ENCODE data around the gene ASTN2. TPM values are rescaled to one million over a fixed set of nuclear protein-coding genes. Genes with fewer than 3 reads are reported as not detected.

The ASTN2 gene
- total and polyA plus RNA-seq, 10 of the 15 experiments (the other 5 are each of a cell fraction or from before 2014, with no cell fraction given): 1.4 to 15.7 (median 7.0) TPM

DNA sequence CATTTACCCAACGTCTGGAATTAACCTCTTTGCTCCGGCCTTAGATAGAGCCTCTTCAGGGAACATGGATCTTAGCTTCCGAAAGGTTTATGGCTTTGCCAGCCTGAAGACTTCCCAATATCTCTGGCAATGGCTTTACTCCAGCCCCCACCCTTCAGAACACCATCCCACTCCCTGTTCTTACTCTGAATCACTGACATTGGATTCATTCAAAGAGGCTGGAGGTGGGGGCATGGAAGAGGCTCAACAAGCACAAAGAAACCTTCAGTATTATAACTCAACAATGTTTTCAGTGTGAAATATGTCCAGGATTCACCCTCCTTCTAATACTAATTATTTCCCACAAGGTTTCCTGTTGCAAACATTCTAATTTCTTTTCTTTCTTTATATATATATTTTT is 91.5 kb downstream of the ASTN2 start:
- no peak overlapping the region for H3K4me2 ChIP-seq (ENCODE audit: control insufficient read depth, insufficient read depth)
- H3K4me3 ChIP-seq: no peak overlapping the region
- intact Hi-C loops (cut with micrococcal nuclease; ENCODE audit: unreplicated experiment) (no loop called here), in situ Hi-C loops (cut with MboI) (no loop called here)
- H3K36me3 ChIP-seq (ENCODE audit: control insufficient read depth in 2 of 2, insufficient read depth in 2 of 2, low read length in 1 of 2): no peaks in the 10 kb centered on the region
- H2AFZ ChIP-seq (ENCODE audit: control insufficient read depth, low read depth, low read length): no peak overlapping the region
- ChIA-PET CTCF (no interaction called here), RAD21 (ENCODE audit: unreplicated experiment) (no interaction called here), SMC1A (ENCODE audit: uncharacterized antibody, unreplicated experiment) (no interaction called here), POLR2A (no interaction called here)
- no peaks in the 10 kb centered on the region for H3K79me2 ChIP-seq (ENCODE audit: control insufficient read depth, insufficient read depth, low read length)
- no peak for TF ChIP-seq PAX8 (IDR thresholded peaks at IDR 0.05)
- no peak for TF ChIP-seq EP300 (IDR thresholded peaks at IDR 0.05; ENCODE audit: borderline replicate concordance in 1 of 2, control insufficient read depth in 1 of 2, low read depth in 2 of 2, low read length in 2 of 2)
- no peak for TF ChIP-seq NFYA (IDR thresholded peaks at IDR 0.05; ENCODE audit: borderline replicate concordance, low read depth, low read length)
- no peak for TF ChIP-seq MXI1 (IDR thresholded peaks at IDR 0.05; ENCODE audit: low read depth, low read length)
- TF ChIP-seq FOXM1 (IDR thresholded peaks at IDR 0.05; ENCODE audit: low read depth, low read length): no peak
- TF ChIP-seq, protein P1, sequence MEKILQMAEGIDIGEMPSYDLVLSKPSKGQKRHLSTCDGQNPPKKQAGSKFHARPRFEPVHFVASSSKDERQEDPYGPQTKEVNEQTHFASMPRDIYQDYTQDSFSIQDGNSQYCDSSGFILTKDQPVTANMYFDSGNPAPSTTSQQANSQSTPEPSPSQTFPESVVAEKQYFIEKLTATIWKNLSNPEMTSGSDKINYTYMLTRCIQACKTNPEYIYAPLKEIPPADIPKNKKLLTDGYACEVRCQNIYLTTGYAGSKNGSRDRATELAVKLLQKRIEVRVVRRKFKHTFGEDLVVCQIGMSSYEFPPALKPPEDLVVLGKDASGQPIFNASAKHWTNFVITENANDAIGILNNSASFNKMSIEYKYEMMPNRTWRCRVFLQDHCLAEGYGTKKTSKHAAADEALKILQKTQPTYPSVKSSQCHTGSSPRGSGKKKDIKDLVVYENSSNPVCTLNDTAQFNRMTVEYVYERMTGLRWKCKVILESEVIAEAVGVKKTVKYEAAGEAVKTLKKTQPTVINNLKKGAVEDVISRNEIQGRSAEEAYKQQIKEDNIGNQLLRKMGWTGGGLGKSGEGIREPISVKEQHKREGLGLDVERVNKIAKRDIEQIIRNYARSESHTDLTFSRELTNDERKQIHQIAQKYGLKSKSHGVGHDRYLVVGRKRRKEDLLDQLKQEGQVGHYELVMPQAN (conservative IDR thresholded peaks at IDR 0.05): no peak
- no peak for TF ChIP-seq SMC3 (IDR thresholded peaks at IDR 0.05; ENCODE audit: borderline replicate concordance, low read length)
- TF ChIP-seq ETV6 (conservative IDR thresholded peaks at IDR 0.05 in 1 of 2, IDR thresholded peaks at IDR 0.05 in 1 of 2; ENCODE audit: borderline replicate concordance in 1 of 2, low read depth in 1 of 2): no peak
- no peak for TF ChIP-seq RELB (IDR thresholded peaks at IDR 0.05; ENCODE audit: low read depth)
- TF ChIP-seq SREBF2 (IDR thresholded peaks at IDR 0.05; ENCODE audit: low read length): no peak
- no peak for TF ChIP-seq PKNOX1 (IDR thresholded peaks at IDR 0.05)
- TF ChIP-seq, protein P2, sequence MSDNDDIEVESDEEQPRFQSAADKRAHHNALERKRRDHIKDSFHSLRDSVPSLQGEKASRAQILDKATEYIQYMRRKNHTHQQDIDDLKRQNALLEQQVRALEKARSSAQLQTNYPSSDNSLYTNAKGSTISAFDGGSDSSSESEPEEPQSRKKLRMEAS (IDR thresholded peaks at IDR 0.05; ENCODE audit: low read depth, low read length): no peak
- TF ChIP-seq, protein P3, sequence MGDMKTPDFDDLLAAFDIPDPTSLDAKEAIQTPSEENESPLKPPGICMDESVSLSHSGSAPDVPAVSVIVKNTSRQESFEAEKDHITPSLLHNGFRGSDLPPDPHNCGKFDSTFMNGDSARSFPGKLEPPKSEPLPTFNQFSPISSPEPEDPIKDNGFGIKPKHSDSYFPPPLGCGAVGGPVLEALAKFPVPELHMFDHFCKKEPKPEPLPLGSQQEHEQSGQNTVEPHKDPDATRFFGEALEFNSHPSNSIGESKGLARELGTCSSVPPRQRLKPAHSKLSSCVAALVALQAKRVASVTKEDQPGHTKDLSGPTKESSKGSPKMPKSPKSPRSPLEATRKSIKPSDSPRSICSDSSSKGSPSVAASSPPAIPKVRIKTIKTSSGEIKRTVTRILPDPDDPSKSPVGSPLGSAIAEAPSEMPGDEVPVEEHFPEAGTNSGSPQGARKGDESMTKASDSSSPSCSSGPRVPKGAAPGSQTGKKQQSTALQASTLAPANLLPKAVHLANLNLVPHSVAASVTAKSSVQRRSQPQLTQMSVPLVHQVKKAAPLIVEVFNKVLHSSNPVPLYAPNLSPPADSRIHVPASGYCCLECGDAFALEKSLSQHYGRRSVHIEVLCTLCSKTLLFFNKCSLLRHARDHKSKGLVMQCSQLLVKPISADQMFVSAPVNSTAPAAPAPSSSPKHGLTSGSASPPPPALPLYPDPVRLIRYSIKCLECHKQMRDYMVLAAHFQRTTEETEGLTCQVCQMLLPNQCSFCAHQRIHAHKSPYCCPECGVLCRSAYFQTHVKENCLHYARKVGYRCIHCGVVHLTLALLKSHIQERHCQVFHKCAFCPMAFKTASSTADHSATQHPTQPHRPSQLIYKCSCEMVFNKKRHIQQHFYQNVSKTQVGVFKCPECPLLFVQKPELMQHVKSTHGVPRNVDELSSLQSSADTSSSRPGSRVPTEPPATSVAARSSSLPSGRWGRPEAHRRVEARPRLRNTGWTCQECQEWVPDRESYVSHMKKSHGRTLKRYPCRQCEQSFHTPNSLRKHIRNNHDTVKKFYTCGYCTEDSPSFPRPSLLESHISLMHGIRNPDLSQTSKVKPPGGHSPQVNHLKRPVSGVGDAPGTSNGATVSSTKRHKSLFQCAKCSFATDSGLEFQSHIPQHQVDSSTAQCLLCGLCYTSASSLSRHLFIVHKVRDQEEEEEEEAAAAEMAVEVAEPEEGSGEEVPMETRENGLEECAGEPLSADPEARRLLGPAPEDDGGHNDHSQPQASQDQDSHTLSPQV (IDR thresholded peaks at IDR 0.05): no peak
- TF ChIP-seq NRF1 (conservative IDR thresholded peaks at IDR 0.05; ENCODE audit: low read depth, low read length): no peak
- H4K20me1 ChIP-seq (ENCODE audit: control insufficient read depth, insufficient read depth): no peaks in the 10 kb centered on the region
- ATAC-seq: no peak
- BruUV-seq (replicated peaks): no TSS peak
- no peak overlapping the region for H3K27ac ChIP-seq (ENCODE audit: control insufficient read depth, insufficient read depth)
- FAIRE-seq: no peak
- H3K27me3 ChIP-seq (replicated peaks in 1 of 2; ENCODE audit: control insufficient read depth in 2 of 2, insufficient read depth in 2 of 2, low read length in 1 of 2): no peaks in the 10 kb centered on the region
- 2% methylated on average over 3 of the region's 3 CpGs for WGBS (ENCODE audit: insufficient coverage, insufficient replicate concordance, low lambda C conversion rate, missing lambda C conversion rate)
- no peaks in the 10 kb centered on the region for H3K9me3 ChIP-seq (replicated peaks; ENCODE audit: control insufficient read depth, insufficient read depth, low read length)
- no peak overlapping the region for H3K9ac ChIP-seq (ENCODE audit: control insufficient read depth, insufficient read depth, low read length)
- DNase-seq (ENCODE audit: low read depth, low spot score): no peak
- H3K4me1 ChIP-seq (ENCODE audit: control insufficient read depth, insufficient read depth, low read length): no peaks in the 10 kb centered on the region
